Naive thymus-derived CD4-positive, alpha-beta T cell (primary cell): Measurements from ENCODE around the gene CMIP. TPM values are rescaled to one million over a fixed set of nuclear protein-coding genes. Genes with fewer than 3 reads are reported as not detected.

Source experiments
- ATAC-seq: fragments of 150-1000 bp; cut with Tn5 transposase; 2 replicates; pipeline ENCODE4 v1.10.0; 2021; ENCODE audit warnings: mild to moderate bottlenecking, moderate library complexity
- CTCF ChIA-PET: fragments of 350-600 bp; sonication (Branson Sonifier 250); formaldehyde crosslinking; loops from one replicate; lab custom pipeline; 2021; ENCODE audit warnings: antibody characterized with exemption; lab: Charles Lee
- POLR2A ChIA-PET: fragments of 350-600 bp; sonication (Branson Sonifier 250); formaldehyde crosslinking; loops from one replicate; lab custom pipeline; 2021; ENCODE audit warnings: antibody characterized with exemption, inconsistent platforms; lab: Charles Lee
- DNase-seq, 9 donors: peaks; one replicate each; pipeline versions ENCODE4 v3.0.0 to v3.0.0-alpha.2; 2020 to 2022; ENCODE audit warnings: mixed read lengths in 1 of 9
- H3K27ac ChIP-seq: one replicate; pipeline ENCODE4 v1.7.0; 2013; ENCODE audit warnings: mild to moderate bottlenecking, low read depth, low read length, moderate library complexity
- H3K27me3 ChIP-seq, 2 donors: one replicate each; pipeline ENCODE4 v1.7.0; 2013; ENCODE audit warnings: low read length in 2 of 2, mild to moderate bottlenecking in 2 of 2, moderate library complexity in 2 of 2; ENCODE audit not compliant: control insufficient read depth in 2 of 2, insufficient read depth in 2 of 2
- H3K36me3 ChIP-seq, 3 experiments: 1 replicate in 2 of 3; 2 replicates in 1 of 3; pipeline ENCODE4 v1.7.0; 2013; ENCODE audit warnings: low read length in 3 of 3, mild to moderate bottlenecking in 3 of 3, moderate library complexity in 1 of 3; ENCODE audit not compliant: insufficient read depth in 3 of 3, control insufficient read depth in 2 of 3
- H3K4me1 ChIP-seq, 2 donors: one replicate each; pipeline ENCODE4 v1.7.0; 2013; ENCODE audit warnings: low read length in 2 of 2, mild to moderate bottlenecking in 2 of 2, moderate library complexity in 1 of 2; ENCODE audit not compliant: control insufficient read depth in 2 of 2, insufficient read depth in 2 of 2
- H3K4me3 ChIP-seq: 2 replicates; pipeline ENCODE4 v1.7.0; 2013; ENCODE audit warnings: mild to moderate bottlenecking, low read length
- H3K9me3 ChIP-seq, 3 experiments: 1 replicate in 2 of 3; 2 replicates in 1 of 3; pipeline ENCODE4 v1.7.0; 2013; ENCODE audit warnings: low read length in 3 of 3; ENCODE audit not compliant: control insufficient read depth in 2 of 3
- H3K27ac Mint-ChIP-seq, 9 donors: one replicate each; pipeline ENCODE4 v1.8.0; 2020 to 2022; ENCODE audit warnings: mixed read lengths in 9 of 9, mild to moderate bottlenecking in 8 of 9, moderate library complexity in 5 of 9, inconsistent platforms in 2 of 9
- H3K27me3 Mint-ChIP-seq, 5 donors: one replicate each; pipeline ENCODE4 v1.8.0; 2021 to 2022; ENCODE audit warnings: mixed read lengths in 5 of 5, mild to moderate bottlenecking in 1 of 5
- H3K36me3 Mint-ChIP-seq, 5 donors: one replicate each; pipeline ENCODE4 v1.8.0; 2020 to 2022; ENCODE audit warnings: mixed read lengths in 5 of 5, mild to moderate bottlenecking in 3 of 5, inconsistent platforms in 1 of 5
- H3K4me1 Mint-ChIP-seq, 7 donors: one replicate each; pipeline ENCODE4 v1.8.0; 2020 to 2022; ENCODE audit warnings: mixed read lengths in 7 of 7, mild to moderate bottlenecking in 3 of 7, inconsistent platforms in 1 of 7
- H3K4me3 Mint-ChIP-seq, 10 donors: one replicate each; pipeline ENCODE4 v1.8.0; 2020 to 2022; ENCODE audit warnings: mild to moderate bottlenecking in 10 of 10, mixed read lengths in 10 of 10, moderate library complexity in 6 of 10, inconsistent platforms in 2 of 10
- H3K9me3 Mint-ChIP-seq, 11 donors: one replicate each; pipeline ENCODE4 v1.8.0; 2020 to 2022; ENCODE audit warnings: mixed read lengths in 11 of 11, mild to moderate bottlenecking in 4 of 11, inconsistent platforms in 1 of 11, moderate library complexity in 1 of 11
- intact Hi-C, 2 donors: fragments of 100-400 bp; cut with micrococcal nuclease; formaldehyde crosslinking; loops; one replicate each; pipeline ENCODE4 v1.15.1; 2023
- polyA plus RNA-seq, 2 donors: library from polyadenylated mRNA; unstranded; fragments of 300-500 nt; fragmentation: Illumina TruSeq; gene quantifications; one replicate each; pipeline ENCODE4 v1.2.3, GENCODE V29; 2021
- total RNA-seq, 6 experiments: library from RNA in 5 of 6; stranded (reverse) in 5 of 6; gene quantifications; 1 replicate in 5 of 6; 2 replicates in 1 of 6; pipeline ENCODE4 v1.2.3 and lab custom pipeline; 2021 to 2026

CMIP gene
- total and polyA plus RNA-seq, 7 experiments from 2014 or later = 0.66 to 75.4 (median 34.3) TPM

DNA sequence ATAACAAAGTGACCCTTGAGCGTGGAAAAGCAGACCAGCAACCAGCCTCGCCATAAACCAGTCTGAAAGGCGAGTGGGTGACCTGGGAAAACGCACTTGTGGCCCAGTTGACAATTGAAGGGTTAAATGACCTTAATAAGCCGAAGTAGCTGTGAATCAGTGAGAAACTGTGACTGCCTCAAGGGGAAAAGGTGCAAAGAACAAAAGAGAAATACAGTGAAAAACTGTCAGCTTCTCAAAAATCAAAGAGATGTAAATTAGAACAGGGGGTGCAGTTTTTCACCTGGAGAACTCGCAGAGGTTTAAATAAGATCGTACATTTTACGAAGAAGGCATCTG is 124.1 kb downstream of the CMIP start:
- Histone ChIP-seq H3K4me3 (no peak overlapping the region), H3K27me3 (no peaks in the 10 kb centered on the region), H3K9me3 (no peaks in the 10 kb centered on the region), H3K4me1 (no peaks in the 10 kb centered on the region), H3K36me3 (peaks cover 0 to 3% (median 0%) of the 10 kb centered on the region in 3 experiments), H3K27ac (no peak overlapping the region)
- ChIA-PET CTCF (no interaction called here), POLR2A (no interaction called here)
- peaks cover 8 to 30% (median 16%) of the 10 kb centered on the region in 7 donors for H3K4me1 Mint-ChIP-seq
- intact Hi-C loops = no loop called here
- H3K4me3 Mint-ChIP-seq = no peak overlapping the region
- H3K27me3 Mint-ChIP-seq = no peaks in the 10 kb centered on the region
- H3K9me3 Mint-ChIP-seq = peaks cover 0 to 3% (median 0%) of the 10 kb centered on the region in 11 donors
- ATAC-seq (no peak), DNase-seq (no peak)
- peak overlapping the region in 2 of 9 donors; percentile 26 to 51 for H3K27ac Mint-ChIP-seq
- H3K36me3 Mint-ChIP-seq = peaks cover 3 to 14% (median 5%) of the 10 kb centered on the region in 5 donors

DNA sequence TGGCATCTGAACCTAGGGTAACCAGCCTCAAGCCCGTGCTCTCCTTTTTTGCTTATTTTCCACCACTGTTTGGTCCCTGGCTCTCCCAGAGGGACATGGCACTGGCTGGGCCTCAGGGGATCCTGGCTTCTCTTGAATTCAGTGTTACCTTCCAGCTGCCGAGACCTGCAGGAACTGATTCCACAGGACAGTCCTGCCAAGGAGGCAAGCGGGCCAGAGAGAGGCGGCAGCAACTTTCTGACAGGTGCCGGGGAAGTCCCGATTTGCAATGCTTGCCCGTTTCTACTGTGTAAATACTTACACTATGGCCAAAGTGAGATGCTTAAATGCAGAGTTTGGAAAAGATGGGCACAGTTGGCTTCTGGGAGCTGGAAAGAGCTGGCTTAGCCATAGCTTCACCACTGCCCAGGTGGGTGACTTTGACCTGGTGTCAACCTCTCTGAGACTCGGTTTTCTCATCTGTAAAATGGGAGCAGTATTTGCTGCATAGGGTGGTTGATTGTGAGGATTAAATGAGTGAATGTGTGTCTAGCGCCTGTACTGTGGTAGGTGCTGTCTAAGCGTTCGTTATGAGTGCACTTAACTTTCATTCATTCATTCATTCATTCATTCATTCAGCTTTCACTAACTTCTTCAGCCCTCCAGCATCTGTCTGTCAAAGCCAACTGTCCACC is 124.9 kb downstream of the CMIP start:
- POLR2A ChIA-PET = no interaction called here
- Mint-ChIP-seq H3K36me3 (peaks cover 3 to 10% (median 5%) of the 10 kb centered on the region in 5 donors), H3K9me3 (peaks cover 0 to 3% (median 0%) of the 10 kb centered on the region in 11 donors), H3K27ac (peak overlapping the region in 3 of 9 donors; percentile 21 to 33 (median 23)), H3K27me3 (no peaks in the 10 kb centered on the region), H3K4me1 (peaks cover 8 to 27% (median 16%) of the 10 kb centered on the region in 7 donors), H3K4me3 (peak overlapping the region in 1 of 10 donors; percentile 51)
- intact Hi-C loops = no loop called here
- CTCF ChIA-PET = no interaction called here
- Histone ChIP-seq H3K27ac (no peak overlapping the region), H3K36me3 (peaks cover 0 to 3% (median 0%) of the 10 kb centered on the region in 3 experiments), H3K9me3 (no peaks in the 10 kb centered on the region), H3K4me3 (no peak overlapping the region), H3K4me1 (no peaks in the 10 kb centered on the region), H3K27me3 (no peaks in the 10 kb centered on the region)
- no peak for DNase-seq
- ATAC-seq = no peak

DNA sequence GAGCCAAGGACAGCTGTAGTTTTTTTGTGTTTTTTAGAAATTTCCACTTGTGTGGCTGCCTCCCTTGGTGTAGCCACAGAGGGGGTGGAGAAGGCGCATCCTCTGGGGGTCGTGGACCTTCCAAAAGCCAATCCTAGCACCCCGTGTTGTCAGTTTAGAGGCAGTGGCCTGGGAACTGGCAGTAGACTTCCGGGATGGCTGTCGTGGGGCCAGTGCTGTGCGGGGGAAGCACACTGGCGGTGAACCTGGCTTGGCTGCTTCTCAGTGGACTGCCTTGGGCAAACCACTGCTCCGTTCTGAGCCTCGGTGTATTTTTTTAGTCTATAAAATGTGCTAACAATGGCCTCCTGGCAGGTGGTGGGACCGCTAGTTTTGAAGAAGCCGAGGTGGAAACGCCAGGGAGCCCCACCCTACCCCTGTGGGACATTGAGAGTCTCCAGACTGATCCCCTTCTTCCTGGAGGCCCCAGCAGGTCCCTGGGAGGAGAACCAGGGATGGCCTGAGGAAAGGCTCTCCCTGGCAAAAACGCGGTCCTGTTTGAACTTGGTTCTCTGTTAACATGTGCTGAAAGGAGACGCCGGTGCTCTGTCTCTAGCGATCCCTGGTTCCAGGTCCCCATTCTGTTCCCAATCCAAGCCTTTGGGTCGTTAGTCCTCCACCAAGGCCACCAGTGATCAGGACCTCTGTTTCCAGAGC is 125.7 kb downstream of the CMIP start:
- intact Hi-C loops = no loop called here
- ChIA-PET POLR2A (no interaction called here), CTCF (no interaction called here)
- H3K27me3 ChIP-seq = no peaks in the 10 kb centered on the region
- no peak overlapping the region for H3K27ac ChIP-seq
- Mint-ChIP-seq H3K27ac (peak overlapping the region in 1 of 9 donors; percentile 23), H3K36me3 (peaks cover 3 to 10% (median 4%) of the 10 kb centered on the region in 5 donors), H3K9me3 (peaks cover 0 to 3% (median 0%) of the 10 kb centered on the region in 11 donors), H3K4me3 (no peak overlapping the region), H3K27me3 (no peaks in the 10 kb centered on the region), H3K4me1 (peaks cover 8 to 24% (median 16%) of the 10 kb centered on the region in 7 donors)
- DNase-seq = no peak
- H3K36me3 ChIP-seq = peaks cover 0 to 3% (median 0%) of the 10 kb centered on the region in 3 experiments
- ATAC-seq = no peak
- H3K4me3 ChIP-seq = no peak overlapping the region
- no peaks in the 10 kb centered on the region for H3K9me3 ChIP-seq
- H3K4me1 ChIP-seq = no peaks in the 10 kb centered on the region

DNA sequence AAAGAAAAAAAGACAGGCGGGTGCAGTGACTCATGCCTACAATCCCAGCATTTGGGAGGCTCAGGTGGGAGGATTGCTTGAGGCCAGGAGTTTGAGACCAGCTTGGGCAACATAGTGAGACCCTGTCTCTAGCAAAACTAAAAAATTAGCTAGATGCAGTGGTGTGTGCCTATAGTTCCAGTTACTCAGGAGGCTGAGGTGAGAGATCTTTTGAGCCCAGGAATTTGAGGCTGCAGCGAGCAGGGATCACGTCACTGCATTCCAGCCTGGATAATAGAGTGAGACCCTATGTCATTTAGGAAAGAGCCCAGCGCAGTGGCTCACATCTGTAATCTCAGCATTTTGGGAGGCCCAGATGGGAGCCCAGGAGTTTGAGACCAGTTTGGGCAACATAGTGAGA is 126.6 kb downstream of the CMIP start:
- Mint-ChIP-seq H3K27ac (no peak overlapping the region), H3K9me3 (peaks cover 0 to 3% (median 0%) of the 10 kb centered on the region in 11 donors), H3K4me3 (no peak overlapping the region), H3K4me1 (peaks cover 8 to 24% (median 16%) of the 10 kb centered on the region in 7 donors), H3K27me3 (no peaks in the 10 kb centered on the region), H3K36me3 (peaks cover 3 to 10% (median 3%) of the 10 kb centered on the region in 5 donors)
- ATAC-seq (no peak), DNase-seq (no peak)
- no peaks in the 10 kb centered on the region for H3K9me3 ChIP-seq
- ChIA-PET CTCF (interaction anchor here (0.6 kb wide), 1 partner anchor 388 kb away, joined by 3 read pairs; no protein-coding TSS in a partner anchor), POLR2A (no interaction called here)
- H3K4me1 ChIP-seq = no peaks in the 10 kb centered on the region
- no peak overlapping the region for H3K27ac ChIP-seq
- intact Hi-C loops = no loop called here
- H3K36me3 ChIP-seq = no peaks in the 10 kb centered on the region
- no peak overlapping the region for H3K4me3 ChIP-seq
- no peaks in the 10 kb centered on the region for H3K27me3 ChIP-seq

DNA sequence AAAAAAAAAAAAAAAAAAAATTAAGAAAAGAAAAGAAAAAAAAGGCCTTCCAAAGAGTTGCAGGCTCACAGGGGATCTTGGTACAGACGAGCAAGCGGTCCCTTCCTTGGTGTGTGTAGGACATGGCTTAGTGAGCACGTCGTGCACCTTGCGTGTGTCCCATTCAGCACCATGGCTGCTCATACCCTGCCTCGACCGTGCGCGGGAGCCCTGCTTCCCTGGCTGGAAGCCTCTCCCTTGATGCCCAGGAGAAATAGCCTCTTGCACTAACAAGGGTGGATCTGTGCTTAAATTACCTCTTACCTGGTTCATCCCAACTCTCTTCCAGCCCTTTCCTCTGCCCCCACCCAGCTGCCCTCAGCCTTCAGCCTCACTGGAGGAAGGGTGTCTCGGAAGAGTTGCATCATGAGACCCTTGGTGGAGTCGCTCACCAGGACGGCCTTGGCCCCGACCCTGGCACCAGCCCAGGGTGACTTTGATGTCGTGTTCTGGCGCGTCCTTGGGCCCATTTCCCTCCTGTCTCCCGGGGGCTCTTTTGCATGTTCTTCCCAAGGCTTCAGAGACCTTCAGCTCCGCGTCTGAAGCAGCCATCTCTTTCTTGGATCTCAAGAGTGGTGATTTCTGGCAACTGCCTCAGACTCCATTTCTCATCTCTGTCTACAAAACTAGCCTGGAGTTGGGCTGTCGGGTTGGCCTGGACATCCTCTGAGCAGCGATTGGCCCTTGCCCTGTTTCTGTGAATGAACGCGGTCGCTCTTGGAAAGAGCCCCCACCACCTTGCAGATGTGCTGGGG is 127.2 kb downstream of the CMIP start:
- intact Hi-C loops = no loop called here
- ATAC-seq = no peak

DNA sequence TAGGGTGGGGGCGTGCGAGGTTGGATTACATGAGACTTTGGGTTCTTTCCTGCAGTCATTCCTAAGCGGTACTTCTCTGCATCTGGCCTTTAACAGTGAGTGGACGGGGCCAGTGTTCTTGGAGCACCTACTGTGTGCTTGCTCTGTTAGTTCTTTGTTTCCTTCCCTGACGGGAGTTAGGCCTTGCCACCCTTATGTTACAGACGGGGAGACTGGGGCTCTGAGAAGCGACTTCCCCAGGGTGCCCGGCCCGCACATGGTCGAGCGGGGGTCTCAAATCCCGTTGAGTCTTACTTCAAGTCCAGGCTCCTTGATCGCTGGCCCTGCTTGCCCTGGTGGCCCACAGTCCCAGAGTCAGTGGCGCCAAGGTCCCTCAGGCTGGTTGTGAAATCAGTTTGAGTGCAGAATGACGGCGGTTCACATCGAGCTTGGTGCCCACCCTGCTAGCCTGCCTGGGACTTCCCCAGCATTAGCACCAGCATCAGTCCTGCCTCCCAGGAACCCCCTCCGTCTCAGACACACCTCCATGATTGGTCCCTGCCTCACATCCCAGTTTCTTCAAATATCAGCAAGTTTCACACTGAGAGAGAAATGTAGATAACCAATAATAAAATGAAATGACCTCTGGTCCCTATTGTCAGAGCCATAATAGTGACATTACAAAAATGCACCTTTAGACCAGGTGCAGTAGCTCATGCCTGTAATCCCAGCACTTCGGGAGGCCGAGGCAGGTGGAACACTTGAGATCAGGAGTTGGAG is 128.0 kb downstream of the CMIP start:
- intact Hi-C loops = no loop called here
- Histone ChIP-seq H3K27me3 (no peaks in the 10 kb centered on the region), H3K4me1 (no peaks in the 10 kb centered on the region), H3K27ac (no peak overlapping the region), H3K36me3 (no peaks in the 10 kb centered on the region), H3K4me3 (no peak overlapping the region), H3K9me3 (no peaks in the 10 kb centered on the region)
- DNase-seq = no peak
- peaks cover 0 to 10% (median 0%) of the 10 kb centered on the region in 5 donors for H3K36me3 Mint-ChIP-seq
- H3K4me1 Mint-ChIP-seq = peaks cover 8 to 23% (median 14%) of the 10 kb centered on the region in 7 donors
- H3K9me3 Mint-ChIP-seq = no peaks in the 10 kb centered on the region
- no peaks in the 10 kb centered on the region for H3K27me3 Mint-ChIP-seq
- H3K27ac Mint-ChIP-seq = peak overlapping the region in 1 of 9 donors; percentile 36
- CTCF ChIA-PET = no interaction called here
- POLR2A ChIA-PET = no interaction called here
- H3K4me3 Mint-ChIP-seq = no peak overlapping the region
- ATAC-seq = no peak

More for the DNA sequence above, 127.2 kb downstream of the CMIP start:
- H3K36me3 ChIP-seq = no peaks in the 10 kb centered on the region
- no peaks in the 10 kb centered on the region for H3K9me3 ChIP-seq
- Mint-ChIP-seq H3K36me3 (peaks cover 0 to 10% (median 0%) of the 10 kb centered on the region in 5 donors), H3K4me3 (no peak overlapping the region), H3K27me3 (no peaks in the 10 kb centered on the region), H3K9me3 (no peaks in the 10 kb centered on the region), H3K27ac (peak overlapping the region in 2 of 9 donors; percentile 22 to 36), H3K4me1 (peaks cover 8 to 24% (median 16%) of the 10 kb centered on the region in 7 donors)
- H3K27ac ChIP-seq = no peak overlapping the region
- no peaks in the 10 kb centered on the region for H3K27me3 ChIP-seq
- CTCF ChIA-PET = interaction anchor here (0.6 kb wide), 1 partner anchor 388 kb away, joined by 3 read pairs; no protein-coding TSS in a partner anchor
- DNase-seq = no peak
- POLR2A ChIA-PET = no interaction called here
- H3K4me1 ChIP-seq = no peaks in the 10 kb centered on the region
- H3K4me3 ChIP-seq = no peak overlapping the region
